C4-2B (cell line): Measurements from ENCODE around the gene PRDX5.

Experiments
- CTCF ChIP-seq: fragments of 450-650 bp; conservative IDR thresholded peaks from 2 replicates; pipeline ENCODE4 v1.5.1; 2017; ENCODE audit warnings: mild to moderate bottlenecking
- ZFX ChIP-seq: fragments of 450-650 bp; IDR thresholded peaks from 2 replicates; pipeline ENCODE4 v1.6.1; 2017

- TF ChIP-seq CTCF (no peak), ZFX (no peak)
Observed at GRCh38 chr11:64362339-64362738, 44.4 kb downstream of the PRDX5 start.
